Fibroblast of lung (primary cell): Measurements from ENCODE around the gene KRTAP7-1. TPM values are rescaled to one million over a fixed set of nuclear protein-coding genes. Genes with fewer than 3 reads are reported as not detected.
A peak's percentile ranks its signal among the peaks of the same experiment; 100 is the strongest.

ENCODE experiments used
- DNase-seq, 2 donors: peaks; one replicate each; pipeline versions ENCODE4 v3.0.0 to v3.0.0-alpha.2; 2010; ENCODE audit warnings: low read depth in 2 of 2
- H2AFZ ChIP-seq: 2 replicates; pipeline ENCODE4 v1.5.1; 2012; ENCODE audit warnings: low read length, control low read depth, inconsistent platforms
- H3K27ac ChIP-seq: 2 replicates; pipeline ENCODE4 v1.5.1; 2011; ENCODE audit warnings: low read length, control low read depth; ENCODE audit not compliant: insufficient read depth
- H3K27me3 ChIP-seq: 2 replicates; pipeline ENCODE4 v1.5.1; 2011; ENCODE audit warnings: mild to moderate bottlenecking, low read length; ENCODE audit not compliant: control insufficient read depth, insufficient read depth
- H3K36me3 ChIP-seq: 2 replicates; pipeline ENCODE4 v1.5.1; 2011; ENCODE audit warnings: low read length; ENCODE audit not compliant: control insufficient read depth, insufficient read depth
- H3K4me1 ChIP-seq: 2 replicates; pipeline ENCODE4 v1.5.1; 2011; ENCODE audit warnings: low read length; ENCODE audit not compliant: control insufficient read depth, insufficient read depth; ENCODE audit errors: extremely low read depth
- H3K4me2 ChIP-seq: 2 replicates; pipeline ENCODE4 v1.5.1; 2011; ENCODE audit warnings: low read length, control low read depth; ENCODE audit not compliant: insufficient read depth; ENCODE audit errors: extremely low read depth
- H3K4me3 ChIP-seq, 4 experiments: fragments of 200-600 bp in 1 of 4; sonication (generic) in 1 of 4; replicated peaks in 1 of 4; 2 replicates each; pipeline ENCODE4 v1.5.1; 2011 to 2016; ENCODE audit warnings: low read length in 4 of 4, low read depth in 3 of 4, mild to moderate bottlenecking in 3 of 4, control low read depth in 2 of 4, inconsistent platforms in 1 of 4, mixed read lengths in 1 of 4; ENCODE audit not compliant: insufficient read depth in 1 of 4; ENCODE audit errors: control extremely low read depth in 1 of 4
- H3K79me2 ChIP-seq: 2 replicates; pipeline ENCODE4 v1.5.1; 2012; ENCODE audit warnings: mild to moderate bottlenecking, low read length, inconsistent platforms; ENCODE audit not compliant: control insufficient read depth, insufficient read depth
- H3K9ac ChIP-seq: 2 replicates; pipeline ENCODE4 v1.5.1; 2011; ENCODE audit warnings: mild to moderate bottlenecking, low read length, control low read depth; ENCODE audit not compliant: insufficient read depth
- H3K9me3 ChIP-seq: 2 replicates; pipeline ENCODE4 v1.5.1; 2012; ENCODE audit warnings: low read depth, low read length; ENCODE audit not compliant: control insufficient read depth, insufficient read depth
- H4K20me1 ChIP-seq: 2 replicates; pipeline ENCODE4 v1.5.1; 2011; ENCODE audit warnings: low read length; ENCODE audit not compliant: control insufficient read depth, insufficient read depth; ENCODE audit errors: extremely low read depth
- EZH2 ChIP-seq: IDR thresholded peaks from 2 replicates; pipeline ENCODE4 v1.5.1; 2012; ENCODE audit warnings: low read length, control low read depth, mild to moderate bottlenecking; ENCODE audit errors: missing control alignments
- polyA plus RNA-seq, 2 donors: library from polyadenylated mRNA; depleted of rRNA in 1 of 2; stranded (reverse) in 1 of 2; unstranded in 1 of 2; fragments of >200 nt; gene quantifications; 2 replicates each; pipeline ENCODE4 v1.2.1, GENCODE V29; 2011 to 2012; ENCODE audit warnings: missing spikeins in 1 of 2
- total RNA-seq: library from RNA; depleted of rRNA; stranded (reverse); fragments of >200 nt; gene quantifications from 2 replicates; pipeline ENCODE4 v1.2.1, GENCODE V29; 2014
- TF ChIP-seq, protein P1 (sequence below), 2 donors: IDR thresholded peaks in 1 of 2; conservative IDR thresholded peaks in 1 of 2; 1 replicate in 1 of 2; 2 replicates in 1 of 2; pipeline ENCODE4 v1.5.1; 2011 to 2012; ENCODE audit warnings: low read length in 2 of 2, control low read depth in 1 of 2, inconsistent platforms in 1 of 2, low read depth in 1 of 2, mild to moderate bottlenecking in 1 of 2

KRTAP7-1 gene
- total and polyA plus RNA-seq, 2 donors (not counting 1 experiment from before 2014, with no cell fraction given), result not detected

DNA sequence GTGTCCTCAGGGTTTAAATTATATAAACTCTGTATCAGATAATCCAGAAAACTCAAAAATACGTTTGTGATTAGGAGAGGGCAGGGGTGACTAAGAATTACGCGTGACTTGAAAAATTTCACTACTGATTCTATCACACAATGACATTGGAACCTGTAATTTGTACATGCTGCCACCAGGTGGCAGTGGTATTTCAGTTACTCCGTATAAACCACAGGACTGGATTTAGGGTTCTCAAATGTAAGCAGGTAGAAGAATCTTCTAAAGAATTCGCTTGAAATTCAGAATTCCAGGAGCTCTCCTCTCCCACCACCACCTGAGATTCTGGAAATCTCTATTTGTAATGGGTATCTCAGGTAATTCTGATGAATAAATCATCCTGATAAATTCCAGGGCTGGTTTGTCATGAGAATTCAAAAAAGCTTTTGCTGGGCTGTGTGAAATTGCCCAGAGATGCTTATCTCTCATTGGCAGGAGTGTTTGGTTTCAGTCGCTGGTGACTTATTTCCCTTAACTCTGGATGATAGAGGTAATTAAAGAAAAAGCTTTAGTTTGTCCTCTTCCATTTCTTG, 1.7 kb upstream of the KRTAP7-1 start:
- Histone ChIP-seq H3K27me3 (no peaks in the 10 kb centered on the region), H3K9me3 (no peaks in the 10 kb centered on the region), H3K27ac (no peak overlapping the region), H2AFZ (no peak overlapping the region), H3K79me2 (no peaks in the 10 kb centered on the region), H3K4me1 (no peaks in the 10 kb centered on the region), H4K20me1 (no peaks in the 10 kb centered on the region), H3K4me3 (no peak overlapping the region), H3K4me2 (no peak overlapping the region), H3K36me3 (no peaks in the 10 kb centered on the region), H3K9ac (no peak overlapping the region)
- no peak for DNase-seq
- TF ChIP-seq EZH2, result no peak
- TF ChIP-seq, protein P1, sequence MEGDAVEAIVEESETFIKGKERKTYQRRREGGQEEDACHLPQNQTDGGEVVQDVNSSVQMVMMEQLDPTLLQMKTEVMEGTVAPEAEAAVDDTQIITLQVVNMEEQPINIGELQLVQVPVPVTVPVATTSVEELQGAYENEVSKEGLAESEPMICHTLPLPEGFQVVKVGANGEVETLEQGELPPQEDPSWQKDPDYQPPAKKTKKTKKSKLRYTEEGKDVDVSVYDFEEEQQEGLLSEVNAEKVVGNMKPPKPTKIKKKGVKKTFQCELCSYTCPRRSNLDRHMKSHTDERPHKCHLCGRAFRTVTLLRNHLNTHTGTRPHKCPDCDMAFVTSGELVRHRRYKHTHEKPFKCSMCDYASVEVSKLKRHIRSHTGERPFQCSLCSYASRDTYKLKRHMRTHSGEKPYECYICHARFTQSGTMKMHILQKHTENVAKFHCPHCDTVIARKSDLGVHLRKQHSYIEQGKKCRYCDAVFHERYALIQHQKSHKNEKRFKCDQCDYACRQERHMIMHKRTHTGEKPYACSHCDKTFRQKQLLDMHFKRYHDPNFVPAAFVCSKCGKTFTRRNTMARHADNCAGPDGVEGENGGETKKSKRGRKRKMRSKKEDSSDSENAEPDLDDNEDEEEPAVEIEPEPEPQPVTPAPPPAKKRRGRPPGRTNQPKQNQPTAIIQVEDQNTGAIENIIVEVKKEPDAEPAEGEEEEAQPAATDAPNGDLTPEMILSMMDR (conservative IDR thresholded peaks at IDR 0.05 in 1 of 2, IDR thresholded peaks at IDR 0.05 in 1 of 2; ENCODE audit: low read depth in 1 of 2, low read length in 2 of 2), result peak; percentile 18 to 40

DNA sequence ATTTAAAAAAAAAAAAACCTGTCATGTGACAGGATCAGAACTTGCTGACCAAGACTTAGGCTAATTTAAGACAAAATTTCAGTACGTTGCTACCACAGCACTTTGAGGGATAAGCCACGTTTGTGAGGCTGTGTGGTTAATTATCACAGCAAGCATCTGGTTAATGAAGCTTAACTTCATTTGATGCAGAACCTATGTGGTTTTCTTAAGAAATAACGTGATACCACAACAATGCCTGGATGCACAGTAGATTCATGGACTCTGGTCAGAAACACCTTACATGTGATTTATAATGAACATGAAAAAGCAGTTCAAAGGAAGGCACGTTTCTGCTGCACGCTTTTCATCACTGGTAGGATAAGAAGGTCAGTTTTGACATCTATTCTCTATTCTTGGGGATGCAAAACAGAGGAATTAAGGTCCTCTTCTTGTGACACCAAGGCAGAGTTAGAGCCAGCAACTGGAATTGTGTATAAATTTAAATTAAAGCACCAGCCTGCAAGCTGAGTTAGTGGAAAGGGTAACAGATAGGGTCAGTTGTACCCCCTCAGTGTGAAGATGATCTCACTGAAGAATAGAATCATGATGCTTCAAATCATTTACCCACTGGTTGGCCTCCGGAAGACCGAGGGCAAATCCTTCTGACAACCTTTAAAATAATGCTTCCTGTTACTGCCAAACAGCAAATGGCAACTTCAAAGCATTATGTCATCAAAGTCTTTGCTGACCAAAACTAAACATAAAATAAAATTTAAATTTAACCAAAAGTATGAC, 10.5 kb downstream of the KRTAP7-1 start:
- no peaks in the 10 kb centered on the region for H3K4me1 ChIP-seq
- H3K27ac ChIP-seq, result no peak overlapping the region
- H3K27me3 ChIP-seq, result no peaks in the 10 kb centered on the region
- no peak for DNase-seq
- no peak overlapping the region for H3K9ac ChIP-seq
- H3K4me2 ChIP-seq, result no peak overlapping the region
- H4K20me1 ChIP-seq, result no peaks in the 10 kb centered on the region
- no peaks in the 10 kb centered on the region for H3K79me2 ChIP-seq
- no peaks in the 10 kb centered on the region for H3K36me3 ChIP-seq
- no peak overlapping the region for H2AFZ ChIP-seq
- H3K4me3 ChIP-seq, result no peak overlapping the region
- TF ChIP-seq, protein P1 (conservative IDR thresholded peaks at IDR 0.05 in 1 of 2, IDR thresholded peaks at IDR 0.05 in 1 of 2; ENCODE audit: low read depth in 1 of 2, low read length in 2 of 2), result no peak
- no peak for TF ChIP-seq EZH2
- H3K9me3 ChIP-seq, result no peaks in the 10 kb centered on the region

DNA sequence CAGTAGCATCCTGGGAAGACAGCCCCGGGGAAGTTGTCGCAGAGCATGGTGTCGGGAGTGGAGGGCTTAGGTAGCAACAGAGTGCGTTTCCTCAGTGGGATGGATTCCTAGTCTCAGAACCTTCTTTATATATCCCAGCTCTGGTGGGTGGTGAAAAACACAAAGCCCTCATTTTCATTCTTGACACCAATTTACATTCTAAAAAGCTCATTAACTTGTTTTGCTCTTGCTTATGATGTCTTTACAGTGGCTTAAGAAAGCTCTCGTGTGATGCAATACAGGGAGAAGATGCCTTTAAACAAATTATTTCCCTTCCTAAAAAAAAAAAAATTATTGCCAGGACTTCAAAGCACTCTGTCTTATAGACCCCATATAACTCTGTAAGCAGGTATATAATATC, 16.4 kb downstream of the KRTAP7-1 start, which contains the start of gene KRTAP8-1:
Gene KRTAP8-1, minus strand, starts transcription at position 101 of the 400 bp plus-strand sequence. Its CDS starts 54 bp downstream, at position 47.
- no peaks in the 10 kb centered on the region for H3K79me2 ChIP-seq

More for the DNA sequence above, 16.4 kb downstream of the KRTAP7-1 start, which contains the start of gene KRTAP8-1:
- no peak within 1 kb of the TSS for H3K4me3 ChIP-seq
- H2AFZ ChIP-seq, result no peak within 1 kb of the TSS
- no peak for TF ChIP-seq EZH2
- TF ChIP-seq, protein P1 (conservative IDR thresholded peaks at IDR 0.05 in 1 of 2, IDR thresholded peaks at IDR 0.05 in 1 of 2; ENCODE audit: low read depth in 1 of 2, low read length in 2 of 2), result no peak
- no peaks in the 10 kb centered on the region for H3K36me3 ChIP-seq
- no peaks in the 10 kb centered on the region for H3K4me1 ChIP-seq
- H3K27ac ChIP-seq, result no peak within 1 kb of the TSS
- H3K4me2 ChIP-seq, result no peak within 1 kb of the TSS
- H3K9ac ChIP-seq, result no peak within 1 kb of the TSS
- no peaks in the 10 kb centered on the region for H3K27me3 ChIP-seq
- H4K20me1 ChIP-seq, result no peaks in the 10 kb centered on the region
- no peak for DNase-seq
- no peaks in the 10 kb centered on the region for H3K9me3 ChIP-seq
